PC-9 (cell line): ENCODE measurements around the gene LSM2. TPM values are rescaled to one million over a fixed set of nuclear protein-coding genes. Genes with fewer than 3 reads are reported as not detected.

Experiments used
- BruUV-seq: library from RNA; stranded (reverse); fragments of 400-500 nt; replicated peaks from 2 replicates; lab custom pipeline; 2021; lab: Mats Ljungman, UMichigan
- CTCF ChIA-PET: fragments of 300-600 bp; sonication (Branson Sonifier 250); formaldehyde crosslinking; loops from one replicate; lab custom pipeline; 2022; ENCODE audit warnings: antibody characterized with exemption; lab: Charles Lee
- POLR2A ChIA-PET: fragments of 300-600 bp; sonication (Branson Sonifier 250); formaldehyde crosslinking; loops from one replicate; lab custom pipeline; 2022; ENCODE audit warnings: antibody characterized with exemption; ENCODE audit not compliant: unreplicated experiment; lab: Charles Lee
- DNase-seq, 2 experiments: peaks; one replicate each; pipeline versions ENCODE4 v3.0.0 to v3.0.0-alpha.2; 2015 to 2022; ENCODE audit warnings: mixed read lengths in 1 of 2
- H2AFZ ChIP-seq: fragments of 200-600 bp; sonication (generic); 2 replicates; pipeline ENCODE4 v1.8.1; 2017; ENCODE audit warnings: antibody characterized with exemption
- H3F3A ChIP-seq: fragments of 200-600 bp; sonication (generic); 2 replicates; pipeline ENCODE4 v1.8.1; 2017; ENCODE audit warnings: antibody characterized with exemption, mild to moderate bottlenecking, low read depth; ENCODE audit not compliant: insufficient read depth
- H3K27ac ChIP-seq: fragments of 200-600 bp; sonication (generic); 2 replicates; pipeline ENCODE4 v1.6.1; 2016; ENCODE audit warnings: mixed run types
- H3K27me3 ChIP-seq: fragments of 200-600 bp; sonication (generic); 2 replicates; pipeline ENCODE4 v1.6.1; 2016; ENCODE audit warnings: low read depth, mixed run types; ENCODE audit not compliant: insufficient read depth
- H3K36me3 ChIP-seq: fragments of 200-600 bp; sonication (generic); 2 replicates; pipeline ENCODE4 v1.6.1; 2016; ENCODE audit warnings: low read depth, mixed run types
- H3K4me1 ChIP-seq: fragments of 200-600 bp; sonication (generic); replicated peaks from 2 replicates; pipeline ENCODE4 v1.6.1; 2016; ENCODE audit warnings: mixed run types; ENCODE audit not compliant: insufficient read depth
- H3K4me2 ChIP-seq: fragments of 200-600 bp; sonication (generic); 2 replicates; pipeline ENCODE4 v1.6.1; 2017; ENCODE audit warnings: mixed run types
- H3K4me3 ChIP-seq: fragments of 200-600 bp; sonication (generic); 2 replicates; pipeline ENCODE4 v1.6.1; 2016; ENCODE audit warnings: mixed run types
- H3K79me2 ChIP-seq: fragments of 200-600 bp; sonication (generic); 2 replicates; pipeline ENCODE4 v1.6.1; 2017; ENCODE audit warnings: low read depth, mixed run types
- H3K9me2 ChIP-seq: fragments of 200-600 bp; sonication (generic); 2 replicates; pipeline ENCODE4 v1.8.1; 2017; ENCODE audit warnings: mild to moderate bottlenecking; ENCODE audit not compliant: insufficient read depth
- H3K9me3 ChIP-seq: fragments of 200-600 bp; sonication (generic); 2 replicates; pipeline ENCODE4 v1.8.1; 2016; ENCODE audit warnings: low read depth; ENCODE audit not compliant: insufficient read depth
- H4K20me1 ChIP-seq: fragments of 200-600 bp; sonication (generic); 2 replicates; pipeline ENCODE4 v1.8.1; 2017; ENCODE audit not compliant: insufficient read depth
- CTCF ChIP-seq: fragments of 200-600 bp; sonication (generic); conservative IDR thresholded peaks from 2 replicates; pipeline ENCODE4 v1.6.1; 2017; ENCODE audit warnings: mixed run types, antibody characterized with exemption, mild to moderate bottlenecking, moderate library complexity
- EZH2 ChIP-seq: fragments of 200-600 bp; sonication (generic); IDR thresholded peaks from 2 replicates; pipeline ENCODE4 v1.8.0; 2017; ENCODE audit warnings: antibody characterized with exemption, low read depth
- intact Hi-C: fragments of 100-400 bp; cut with micrococcal nuclease; formaldehyde crosslinking; loops from one replicate; pipeline ENCODE4 v1.10.0; 2022; ENCODE audit not compliant: unreplicated experiment
- total RNA-seq: library from RNA; stranded (reverse); gene quantifications from 2 replicates; pipeline ENCODE4 v1.2.3, GENCODE V29; 2021

Gene LSM2
- total RNA-seq, 1 experiment from 2014 or later: 74.3 TPM

GRCh38 chr6:31850765-31851484 lies 44.2 kb upstream of the LSM2 start:
- peaks cover 11% of the 10 kb centered on the region; the same call in 1 of the 2 replicates for H3F3A ChIP-seq
- no peak for TF ChIP-seq CTCF
- TF ChIP-seq EZH2: no peak
- H3K79me2 ChIP-seq: no peaks in the 10 kb centered on the region
- intact Hi-C loops: no loop called here
- no peak overlapping the region for H2AFZ ChIP-seq
- no peak overlapping the region for H3K4me3 ChIP-seq
- H3K4me2 ChIP-seq: no peak overlapping the region
- no peaks in the 10 kb centered on the region for H4K20me1 ChIP-seq
- H3K4me1 ChIP-seq: no peaks in the 10 kb centered on the region
- no peaks in the 10 kb centered on the region for H3K27me3 ChIP-seq
- H3K36me3 ChIP-seq: no peaks in the 10 kb centered on the region
- H3K9me3 ChIP-seq: no peaks in the 10 kb centered on the region
- CTCF ChIA-PET: no interaction called here
- BruUV-seq: no TSS peak
- H3K27ac ChIP-seq: no peak overlapping the region
- H3K9me2 ChIP-seq: no peaks in the 10 kb centered on the region
- DNase-seq: no peak
- POLR2A ChIA-PET: no interaction called here

- H3K4me1 ChIP-seq: no peaks in the 10 kb centered on the region
- no peaks in the 10 kb centered on the region for H3K27me3 ChIP-seq
- DNase-seq: no peak
- intact Hi-C loops: no loop called here
- no peak overlapping the region for H3K4me2 ChIP-seq
- CTCF ChIA-PET: interaction anchor here (0.6 kb wide), 1 partner anchor 117 kb away, joined by 3 read pairs; no protein-coding TSS in a partner anchor
- H3K9me2 ChIP-seq: no peaks in the 10 kb centered on the region
- H3K27ac ChIP-seq: no peak overlapping the region
- no peaks in the 10 kb centered on the region for H3K9me3 ChIP-seq
- BruUV-seq: no TSS peak
- H3K36me3 ChIP-seq: no peaks in the 10 kb centered on the region
- POLR2A ChIA-PET: interaction anchor here (0.9 kb wide), 1 partner anchor 170 kb away, joined by 5 read pairs; no protein-coding TSS in a partner anchor
- no peak for TF ChIP-seq EZH2
- no peak overlapping the region for H3K4me3 ChIP-seq
- no peaks in the 10 kb centered on the region for H4K20me1 ChIP-seq
- no peak overlapping the region for H2AFZ ChIP-seq
- peaks cover 20% of the 10 kb centered on the region; the same call in 1 of the 2 replicates for H3F3A ChIP-seq
- no peaks in the 10 kb centered on the region for H3K79me2 ChIP-seq
These were observed 40.7 kb upstream of the LSM2 start for GRCh38 chr6:31847276-31847978.

- no peak for DNase-seq
- Histone ChIP-seq H3K9me3 (no peaks in the 10 kb centered on the region), H3K27ac (no peak overlapping the region), H3K9me2 (no peaks in the 10 kb centered on the region), H4K20me1 (peaks cover 12% of the 10 kb centered on the region), H3K4me2 (no peak overlapping the region), H3K4me1 (no peaks in the 10 kb centered on the region), H3F3A (peaks cover 41% of the 10 kb centered on the region), H3K4me3 (no peak overlapping the region), H3K27me3 (no peaks in the 10 kb centered on the region), H3K79me2 (no peaks in the 10 kb centered on the region), H2AFZ (no peak overlapping the region), H3K36me3 (peaks cover 11% of the 10 kb centered on the region)
- no TSS peak for BruUV-seq
- CTCF ChIA-PET: interaction anchor here (0.6 kb wide), 1 partner anchor 63 kb away, joined by 4 read pairs; no protein-coding TSS in a partner anchor
- TF ChIP-seq CTCF (no peak), EZH2 (no peak)
- POLR2A ChIA-PET: interaction anchor here (0.7 kb wide), 1 partner anchor 120 kb away, joined by 4 read pairs; no protein-coding TSS in a partner anchor
- intact Hi-C loops: no loop called here
These were observed 37.7 kb upstream of the LSM2 start for GRCh38 chr6:31844507-31844906.
